GM19238 (cell line): ENCODE results near the gene SBF1.
A peak's percentile ranks its signal among the peaks of the same experiment; 100 is the strongest.

Experiments used
- DNase-seq: peaks from one replicate; pipeline ENCODE4 v3.0.0; 2011; ENCODE audit warnings: low spot score; ENCODE audit not compliant: insufficient read length

SBF1 gene

DNA sequence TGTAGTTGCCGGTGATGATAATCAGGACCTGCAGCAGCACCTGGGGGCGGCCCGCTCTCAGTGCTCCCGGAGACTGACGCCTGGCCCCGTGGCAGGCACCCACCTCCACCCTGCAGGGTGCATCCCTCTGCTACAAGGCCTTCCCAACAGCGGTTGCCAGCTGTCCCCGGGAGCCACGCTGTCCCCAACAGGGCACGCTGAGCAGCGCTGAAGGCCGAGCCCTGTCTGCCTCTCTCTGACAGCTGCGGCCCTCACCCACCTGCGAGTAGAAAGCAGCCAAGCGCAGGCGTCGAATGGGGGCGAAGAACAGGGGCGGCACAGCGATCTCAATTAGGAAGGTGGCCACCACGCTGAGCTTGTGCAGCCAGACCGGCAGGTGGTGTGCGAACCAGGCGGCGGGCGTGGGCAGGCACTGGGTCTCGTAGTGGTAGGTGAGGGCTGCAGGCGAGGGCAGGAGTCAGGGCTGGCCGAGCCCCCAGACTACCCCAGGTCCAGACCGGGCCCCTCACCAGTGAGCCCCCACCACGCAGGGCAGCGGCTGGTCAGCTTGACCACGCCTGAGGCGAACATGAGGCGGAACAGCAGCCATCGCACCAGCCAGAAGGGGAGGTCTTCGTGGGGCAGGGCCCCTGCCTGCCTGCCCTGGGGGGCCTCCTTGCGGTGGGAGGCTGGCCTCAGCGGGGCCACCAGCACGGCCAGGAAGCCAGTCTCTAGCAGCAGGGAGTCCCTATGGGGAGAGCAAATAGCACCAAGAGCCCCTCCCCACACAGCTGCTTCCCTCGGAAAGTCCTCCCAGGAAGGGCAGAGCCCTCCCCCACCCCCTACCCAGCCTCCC, 31.2 kb upstream of the SBF1 start:
- no peak for DNase-seq

DNA sequence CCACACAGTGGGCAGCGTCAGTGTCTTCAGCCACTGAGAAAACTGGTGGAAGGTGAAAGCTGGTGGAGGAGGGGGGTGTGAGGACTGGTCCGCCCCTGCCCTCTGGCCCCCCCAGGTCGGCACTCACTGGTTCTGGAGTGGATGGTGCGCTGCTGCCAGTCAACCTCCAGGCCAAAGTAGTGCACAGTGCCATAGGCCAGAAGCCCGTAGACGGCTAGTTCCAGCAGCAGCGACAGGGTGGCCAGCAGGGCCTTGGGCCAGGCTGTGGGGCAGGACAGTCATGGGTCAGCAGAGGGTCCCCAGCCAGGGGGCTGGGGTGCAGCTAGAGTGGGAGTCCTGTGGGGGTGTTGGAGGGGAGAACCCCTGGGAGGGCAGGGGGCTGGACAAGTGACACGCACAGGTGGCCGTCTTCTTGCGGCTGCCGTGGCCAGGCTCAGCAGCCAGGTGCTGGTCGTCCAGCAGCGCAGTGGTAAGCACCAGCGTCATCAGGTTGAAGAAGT, 30.5 kb upstream of the SBF1 start:
- no peak for DNase-seq

DNA sequence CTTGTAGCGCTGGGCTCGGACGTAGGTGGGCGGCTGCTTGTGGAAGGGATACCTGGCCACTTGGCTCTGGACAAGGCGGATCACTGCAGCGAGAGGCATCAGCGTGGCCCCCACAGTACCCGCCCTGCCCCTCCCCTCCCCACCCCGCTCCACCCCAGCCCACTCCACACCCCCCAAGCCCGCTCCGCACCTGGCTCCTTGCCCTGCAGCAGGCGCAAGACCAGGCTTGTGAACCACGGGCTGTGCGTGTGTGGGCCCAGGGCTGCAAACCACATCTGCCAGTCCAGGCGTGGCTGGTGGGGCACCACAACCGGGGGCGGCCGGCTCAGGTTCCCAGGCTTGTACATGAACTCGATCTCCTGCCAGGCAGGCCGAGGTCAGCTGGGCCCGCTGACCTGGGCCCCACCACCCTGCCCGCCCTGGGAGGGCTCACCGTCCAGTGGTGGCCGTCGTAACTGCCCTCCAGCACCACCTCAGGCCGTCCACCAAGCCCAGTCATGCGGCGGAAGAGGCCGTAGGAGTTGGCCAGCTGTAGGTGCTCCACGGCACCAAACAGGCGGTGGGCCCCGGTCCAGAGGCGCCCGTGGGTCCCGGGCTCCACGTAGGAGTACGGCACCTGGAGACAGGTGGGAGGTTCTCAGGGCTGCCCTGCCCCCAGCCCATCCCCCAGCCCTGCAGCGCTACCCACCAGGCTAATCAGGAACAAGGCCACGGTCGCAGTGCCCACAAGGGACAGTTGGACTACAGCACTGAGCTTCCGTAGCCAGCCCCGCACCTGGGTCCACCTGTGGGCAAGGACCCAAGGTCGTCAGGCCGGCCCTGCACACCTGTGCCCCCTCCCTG, 29.8 kb upstream of the SBF1 start:
- no peak for DNase-seq

DNA sequence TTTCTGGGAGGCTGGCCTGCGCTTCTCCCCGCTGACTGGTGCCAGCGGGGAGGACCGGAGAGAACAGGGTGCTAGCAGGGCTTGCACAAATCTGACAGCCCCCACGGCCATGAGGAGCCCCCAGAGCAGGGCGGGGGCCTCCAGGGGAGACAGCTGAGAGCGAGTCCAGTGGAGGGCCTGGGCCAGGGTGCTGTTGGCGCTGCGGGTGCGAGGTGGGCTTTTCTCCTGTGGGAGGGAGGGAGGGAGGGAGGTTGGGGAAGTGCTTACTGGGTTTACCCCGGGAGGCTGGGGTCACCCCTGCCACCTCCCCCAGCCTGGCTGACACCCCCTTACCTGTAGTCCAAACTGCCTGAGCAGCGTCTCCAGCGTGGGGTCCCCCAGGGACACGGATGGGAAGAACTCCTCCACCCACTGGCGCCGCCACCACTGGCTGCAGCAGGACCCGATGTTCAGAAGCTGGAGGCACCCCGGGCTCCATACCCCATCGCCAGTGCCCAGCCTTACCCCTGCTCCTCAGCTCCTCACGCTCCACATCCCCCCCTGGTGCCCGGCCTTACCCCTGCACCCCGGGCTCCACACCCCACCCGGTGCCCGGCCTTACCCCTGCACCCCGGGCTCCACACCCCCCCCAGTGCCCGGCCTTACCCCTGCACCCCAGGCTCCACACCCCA, 28.8 kb upstream of the SBF1 start:
- no peak for DNase-seq

DNA sequence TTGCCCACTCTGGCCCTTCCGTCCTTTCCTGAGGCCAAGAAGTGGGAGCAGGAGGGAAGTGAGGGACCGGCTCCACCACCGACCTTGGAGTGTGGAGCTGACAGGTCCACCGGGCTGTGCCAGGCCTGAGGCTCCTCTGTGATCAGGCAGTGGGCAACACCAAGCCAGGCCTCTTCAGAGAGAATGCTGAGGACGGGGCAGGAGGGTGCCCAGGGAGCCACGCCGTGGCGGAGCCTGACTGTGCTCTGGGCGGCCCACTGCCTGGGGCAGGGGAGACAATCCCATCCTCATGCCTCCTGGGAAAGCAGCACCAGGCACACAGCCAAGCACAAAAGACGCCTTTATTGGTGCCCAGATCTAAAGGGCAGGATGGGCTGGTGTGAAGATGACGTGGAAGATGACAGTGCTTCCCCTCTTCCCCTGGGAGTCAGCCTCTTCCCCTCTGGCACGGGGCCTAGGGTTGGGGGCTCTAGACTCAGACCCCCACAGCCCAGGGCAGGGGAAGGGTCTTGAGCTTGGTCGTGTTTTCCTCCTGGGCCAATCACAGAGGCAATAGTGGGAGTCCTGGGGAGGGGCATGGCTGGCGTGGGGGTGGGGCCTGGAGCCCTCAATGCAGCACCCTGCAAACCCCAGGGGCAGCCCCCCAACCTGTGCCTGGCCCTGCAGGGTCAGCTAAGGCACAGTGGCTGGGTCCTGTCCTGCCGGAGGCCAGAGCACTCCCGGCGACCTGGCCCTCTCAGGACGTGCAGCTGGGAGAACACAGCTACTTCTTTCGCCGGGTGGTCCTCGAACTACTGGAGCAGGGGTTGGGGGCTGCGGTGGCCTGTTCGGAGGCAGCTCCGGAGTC, 28.0 kb upstream of the SBF1 start:
- DNase-seq = no peak

DNA sequence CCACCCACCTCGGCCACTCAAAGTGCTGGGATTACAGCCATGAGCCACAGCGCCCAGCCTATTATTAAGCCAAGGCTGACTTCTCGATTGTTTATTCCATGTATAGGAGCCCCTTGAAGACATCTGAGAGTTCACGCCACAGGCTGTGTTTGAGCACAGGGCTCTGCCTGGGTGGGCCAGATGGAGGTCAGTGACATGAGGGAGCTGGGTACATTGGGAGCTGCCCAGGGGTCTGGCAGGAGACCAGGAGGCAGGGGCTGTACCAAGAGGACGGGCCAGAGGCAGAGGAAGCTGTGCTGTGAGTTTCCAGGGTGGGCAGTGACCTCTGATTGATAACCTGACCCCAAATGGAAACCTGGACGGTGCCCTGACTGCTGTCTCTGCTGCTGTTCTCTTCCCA, 27.3 kb upstream of the SBF1 start:
- DNase-seq = no peak

DNA sequence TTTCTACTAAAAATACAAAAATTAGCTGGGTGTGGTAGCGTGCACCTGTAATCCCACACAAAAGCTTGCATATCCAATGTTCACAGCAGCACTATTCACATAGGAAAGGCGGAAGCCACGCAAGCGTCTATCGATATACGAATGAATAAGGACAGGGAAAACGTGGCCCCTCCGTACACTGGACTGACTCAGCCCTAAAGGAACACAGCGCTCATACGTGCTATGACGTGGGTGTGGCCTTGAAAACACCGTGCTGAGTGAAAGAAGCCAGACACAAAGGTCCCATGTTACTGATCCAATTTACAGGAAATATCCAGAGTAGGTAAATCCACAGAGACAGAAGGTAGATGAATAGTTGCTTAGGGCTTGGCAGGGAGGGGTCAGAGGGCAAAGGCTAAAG, 25.6 kb upstream of the SBF1 start:
- DNase-seq = no peak

DNA sequence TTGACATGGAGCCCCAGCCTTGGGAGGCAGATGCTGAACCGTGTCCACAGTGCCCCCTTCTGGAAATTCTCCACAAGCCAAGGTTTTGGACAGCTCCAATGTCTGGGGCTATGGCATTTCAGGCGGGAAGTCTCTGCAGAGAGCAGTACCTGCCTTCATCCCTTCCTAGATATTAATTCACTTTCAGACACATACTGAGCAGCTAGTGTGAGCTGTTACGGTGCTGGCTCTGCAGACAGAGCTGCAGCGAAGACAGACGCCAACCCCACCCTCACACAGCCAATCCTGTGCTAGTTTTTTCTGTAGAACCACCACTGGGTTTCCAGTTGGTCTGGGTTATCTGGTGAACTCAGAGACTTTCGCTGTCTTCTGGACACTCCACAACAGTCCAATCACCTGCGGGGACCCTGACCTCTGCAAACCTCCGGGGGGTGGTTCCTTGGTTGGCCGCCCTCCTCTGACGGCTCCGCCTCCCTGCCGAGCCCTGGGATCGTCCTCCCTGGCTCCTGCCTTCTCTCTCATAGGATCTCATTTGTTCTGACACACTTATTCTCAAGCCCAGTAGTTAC, 23.6 kb upstream of the SBF1 start:
- peak; percentile 72 for DNase-seq

DNA sequence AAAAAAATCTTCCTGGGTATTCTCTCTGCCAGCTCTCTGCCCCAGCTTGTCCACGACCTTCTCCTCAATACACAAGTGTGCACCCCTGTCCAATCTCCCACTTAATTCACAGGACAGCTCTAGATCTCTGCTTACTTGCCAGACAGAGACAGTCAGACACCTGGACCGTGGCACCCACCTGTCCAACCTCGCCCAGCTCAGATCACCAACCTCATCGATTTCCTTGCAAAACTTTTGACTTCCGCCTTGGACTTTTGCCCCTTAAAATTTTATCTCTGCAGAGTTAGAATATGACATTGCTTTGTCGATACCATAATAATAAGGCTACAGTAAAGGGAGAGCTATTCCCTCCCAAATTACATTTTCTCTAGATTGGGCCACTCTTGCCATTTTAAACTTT, 22.3 kb upstream of the SBF1 start:
- DNase-seq = no peak

DNA sequence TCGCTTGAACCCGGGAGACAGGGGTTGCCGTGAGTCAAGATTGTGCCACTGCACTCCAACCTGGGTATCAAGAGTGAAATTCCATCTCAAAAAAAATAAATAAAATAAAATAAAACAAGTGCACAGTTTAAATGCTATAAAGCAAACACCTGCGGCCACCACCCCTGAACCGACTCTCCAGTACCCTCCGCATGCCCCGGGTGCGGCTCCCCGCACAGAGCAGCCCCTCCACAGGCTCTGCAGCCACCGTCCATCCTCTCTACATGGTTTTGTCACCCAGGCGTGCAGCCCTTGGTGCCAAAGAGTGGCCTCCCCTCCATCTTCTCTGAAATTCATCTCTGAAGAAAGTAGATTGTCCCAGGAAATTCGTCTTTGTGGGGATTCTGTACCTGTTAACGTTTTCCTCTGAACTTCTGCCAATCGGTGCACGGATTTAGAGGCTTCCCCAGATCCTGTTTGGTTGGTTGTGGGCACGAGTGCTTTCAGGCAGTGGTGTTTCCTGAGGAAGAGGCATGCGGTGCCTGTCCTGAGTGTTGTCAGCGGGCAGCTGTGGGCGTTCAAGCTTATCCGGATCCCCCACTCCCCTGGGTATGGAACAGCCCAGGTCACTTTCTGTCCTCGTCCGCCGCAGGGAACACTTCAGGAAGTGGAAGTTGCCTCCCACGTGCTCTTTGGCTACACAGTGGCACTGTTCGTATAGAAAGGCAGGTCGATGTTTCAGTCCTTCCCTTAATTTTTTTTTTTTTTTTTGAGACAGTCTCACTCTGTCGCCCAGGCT, 15.9 kb upstream of the SBF1 start:
- DNase-seq = no peak

DNA sequence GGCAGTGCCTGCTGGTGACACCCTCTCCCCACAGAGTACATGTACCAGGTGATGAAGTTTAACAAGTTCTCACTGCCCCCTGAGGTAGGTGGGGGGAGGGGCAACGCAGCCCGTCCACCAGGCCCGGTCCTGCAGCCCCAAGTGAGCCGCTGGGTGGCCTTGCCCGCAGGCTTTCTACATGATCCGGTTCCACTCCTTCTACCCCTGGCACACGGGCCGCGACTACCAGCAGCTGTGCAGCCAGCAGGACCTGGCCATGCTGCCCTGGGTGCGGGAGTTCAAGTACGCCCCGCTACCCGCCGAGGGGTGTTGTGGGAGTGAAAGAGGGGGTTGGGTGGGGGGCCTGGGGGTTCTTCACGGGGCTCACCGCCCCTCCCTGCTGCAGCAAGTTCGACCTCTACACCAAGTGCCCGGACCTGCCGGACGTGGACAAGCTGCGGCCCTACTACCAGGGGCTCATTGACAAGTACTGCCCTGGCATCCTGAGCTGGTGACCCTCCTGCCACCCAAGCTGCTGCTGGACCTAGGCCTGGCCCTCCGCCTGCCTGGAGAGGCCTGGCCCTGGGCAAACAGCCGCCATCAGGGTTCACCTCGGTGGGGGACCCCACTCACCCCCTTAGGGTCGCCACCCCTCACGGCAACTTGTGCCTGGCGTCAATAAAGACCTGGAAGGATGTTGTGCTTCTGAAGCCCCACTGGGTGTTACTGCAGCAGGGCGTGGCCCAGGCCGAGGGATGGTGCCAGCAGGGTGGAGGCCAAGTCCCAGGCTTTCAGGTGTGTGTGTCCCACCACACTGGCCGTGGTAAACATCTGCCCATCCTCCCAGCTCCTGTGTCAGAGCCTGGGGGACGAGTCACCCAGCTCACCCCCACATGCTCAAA, 14.8 kb upstream of the SBF1 start:
- DNase-seq = no peak

DNA sequence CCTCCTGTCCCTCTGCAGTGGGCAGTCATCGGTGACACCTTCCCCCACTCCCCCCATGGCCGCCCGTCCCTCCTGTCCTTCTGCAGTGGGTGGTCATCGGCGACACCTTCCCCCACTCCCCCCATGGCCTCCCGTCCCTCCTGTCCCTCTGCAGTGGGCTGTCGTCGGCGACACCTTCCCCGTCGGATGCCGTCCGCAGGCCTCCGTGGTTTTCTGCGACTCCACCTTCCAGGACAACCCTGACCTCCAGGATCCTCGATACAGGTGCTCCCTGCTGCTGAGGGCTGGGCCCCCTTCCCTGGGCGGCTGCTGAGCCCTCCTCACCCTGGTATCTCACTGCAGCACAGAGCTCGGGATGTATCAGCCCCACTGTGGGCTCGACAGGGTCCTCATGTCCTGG, 14.1 kb upstream of the SBF1 start:
- no peak for DNase-seq

DNA sequence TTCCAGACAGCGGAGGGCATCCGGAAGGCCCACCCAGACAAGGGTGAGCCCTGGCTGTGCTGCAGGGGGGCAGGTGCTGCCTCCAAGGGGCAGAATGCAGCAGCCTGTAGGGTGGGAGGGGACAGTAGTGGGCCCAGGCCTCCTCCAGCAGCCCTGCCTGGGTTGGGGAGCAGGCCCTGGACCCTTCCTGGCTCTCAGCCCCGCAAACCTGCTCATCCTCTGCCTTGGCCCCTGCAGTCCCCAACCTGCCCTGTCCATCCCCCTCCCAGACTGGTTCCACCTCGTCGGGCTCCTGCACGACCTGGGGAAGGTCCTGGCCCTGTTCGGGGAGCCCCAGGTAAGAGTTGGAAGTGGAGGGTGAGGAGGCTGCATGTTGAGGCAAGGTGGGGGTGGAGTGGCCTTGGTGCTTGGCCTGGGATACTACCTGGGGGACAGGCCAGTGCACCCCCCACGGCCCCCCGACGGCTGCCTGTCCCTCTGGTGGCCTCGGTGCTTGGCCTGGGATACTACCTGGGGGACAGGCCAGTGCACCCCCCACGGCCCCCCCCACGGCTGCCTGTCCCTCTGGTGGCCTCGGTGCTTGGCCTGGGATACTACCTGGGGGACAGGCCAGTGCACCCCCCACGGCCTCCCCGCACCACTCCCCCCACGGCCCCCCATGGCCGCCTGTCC, 13.3 kb upstream of the SBF1 start:
- DNase-seq = no peak

DNA sequence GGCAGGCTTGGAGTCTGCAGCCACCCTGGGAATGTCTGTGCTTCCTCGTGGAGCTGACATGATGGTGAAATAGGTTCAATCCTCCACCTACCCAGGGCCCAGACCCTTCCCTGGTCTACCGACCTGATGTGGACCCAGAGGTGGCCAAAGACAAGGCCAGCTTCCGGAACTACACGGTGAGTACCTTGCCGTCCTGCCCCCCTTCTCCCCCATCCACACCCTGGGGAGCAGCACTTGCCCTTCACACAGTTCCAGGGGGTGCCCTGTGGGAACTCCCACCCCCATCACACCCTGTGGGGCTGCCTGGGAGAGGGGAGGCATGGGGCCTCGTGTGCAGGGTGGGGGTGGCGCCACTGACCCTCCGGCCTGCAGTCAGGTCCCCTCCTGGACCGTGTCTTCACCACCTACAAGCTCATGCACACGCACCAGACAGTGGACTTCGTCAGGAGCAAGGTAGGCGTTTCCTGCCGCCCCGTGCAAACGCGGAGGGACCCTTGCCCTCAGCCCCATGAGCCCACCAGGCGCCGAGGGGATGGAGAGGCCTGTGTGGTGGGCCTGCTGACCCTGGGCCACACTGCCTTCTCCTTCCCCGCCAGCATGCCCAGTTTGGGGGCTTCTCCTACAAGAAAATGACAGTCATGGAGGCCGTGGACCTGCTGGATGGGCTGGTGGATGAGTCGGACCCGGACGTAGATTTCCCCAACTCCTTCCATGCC, 12.6 kb upstream of the SBF1 start:
- no peak for DNase-seq

DNA sequence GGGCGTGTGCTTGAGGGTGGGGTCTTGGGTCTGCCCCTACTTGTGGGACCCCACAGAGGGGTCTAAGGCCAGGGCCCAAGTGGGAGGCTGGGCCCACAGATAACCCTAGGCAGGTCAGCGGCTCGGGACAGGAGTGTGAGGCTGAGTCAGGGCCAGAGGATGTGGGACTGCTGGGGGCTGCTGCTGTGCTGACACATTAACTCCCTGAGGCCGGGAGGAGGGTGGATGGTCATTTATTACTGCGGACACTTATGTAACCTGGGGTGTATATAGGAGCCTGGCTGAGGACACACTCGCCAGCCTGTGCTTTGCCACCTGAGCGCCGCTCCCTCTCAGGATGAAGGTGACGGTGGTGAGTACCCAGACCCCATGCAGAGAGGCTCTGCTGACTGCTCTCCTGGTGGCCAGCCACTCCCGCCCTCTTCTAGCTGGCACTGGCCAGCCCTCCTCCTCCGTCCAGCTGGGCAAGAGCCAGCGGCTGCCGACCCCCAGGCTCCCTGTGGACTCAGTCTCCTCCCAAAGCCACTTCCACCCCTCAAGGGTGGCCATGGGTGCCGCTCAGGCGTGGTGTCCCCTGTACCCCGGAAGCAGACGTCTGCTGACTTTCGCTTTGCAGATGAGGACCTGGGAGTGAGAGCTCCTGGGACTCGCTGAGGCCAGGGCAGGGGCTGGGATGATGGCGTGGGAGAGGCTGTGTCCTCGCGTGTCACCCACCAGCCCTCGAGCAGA, 11.9 kb upstream of the SBF1 start, which contains the start of gene MIOX:
Gene MIOX, plus strand, starts transcription at position 299 of the 729 bp plus-strand sequence. Its CDS starts 39 bp downstream, at position 338.
- DNase-seq = no peak

DNA sequence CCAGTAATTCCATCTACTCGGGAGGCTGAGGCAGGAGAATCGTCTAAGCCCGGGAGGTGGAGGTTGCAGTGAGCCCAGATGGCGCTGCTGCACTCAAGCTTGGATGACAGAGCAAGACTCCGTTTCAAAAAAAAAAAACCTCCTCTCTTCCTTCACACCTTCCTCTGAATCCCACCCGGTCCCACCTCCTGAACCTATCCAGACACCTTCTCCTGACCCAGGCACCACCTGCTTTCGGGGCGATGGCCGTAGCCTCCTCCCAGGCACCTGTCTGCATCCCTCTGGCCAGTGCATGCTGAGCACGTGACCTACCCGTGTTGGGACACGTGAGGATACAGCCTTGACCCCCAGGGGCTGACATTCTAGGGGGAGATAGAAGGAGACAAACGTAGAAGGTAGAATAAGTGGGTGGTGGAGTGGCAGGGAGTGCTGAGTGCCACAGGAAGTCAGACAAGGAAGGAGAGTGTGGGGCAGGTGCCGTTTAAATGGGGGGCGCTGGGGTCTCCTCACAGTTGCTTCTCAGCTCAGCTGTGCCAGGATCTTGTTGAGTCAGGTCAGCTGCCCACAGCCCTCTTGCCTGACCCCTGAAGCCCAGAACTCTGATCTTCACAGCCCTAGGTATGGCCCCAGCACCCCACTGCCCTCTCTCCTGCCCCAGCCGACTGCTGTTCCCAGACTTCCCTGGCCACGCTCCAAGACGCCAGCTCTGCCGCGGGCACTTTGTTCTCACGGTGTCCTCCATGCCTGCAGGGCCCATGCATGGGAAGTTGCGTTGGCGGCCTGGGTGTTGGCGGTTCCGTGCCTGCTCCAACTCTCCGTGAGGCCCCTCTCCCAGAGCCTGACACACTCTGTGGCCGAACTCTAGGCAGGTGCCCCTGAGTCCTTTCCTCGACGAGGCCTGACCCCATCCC, 10.6 kb upstream of the SBF1 start:
- no peak for DNase-seq
